ENCODE data around the gene CGN.

- TF ChIP-seq POLR2A (IDR thresholded peaks at IDR 0.05; ENCODE audit: low read length) (no peak), GATA1 (IDR thresholded peaks at IDR 0.05; ENCODE audit: low read depth, low read length) (no peak)
Measured at GRCh38 chr1:151518936-151519335, 7.7 kb downstream of the CGN start.

All from erythroblast (primary cell).